GM10248 (cell line): ENCODE results near the gene CCDC157.

Experiments used
- CTCF ChIA-PET: fragments of 300-600 bp; sonication (Branson Sonifier 250); formaldehyde crosslinking; extraction: SDS; loops from one replicate; lab custom pipeline; 2021; ENCODE audit warnings: antibody characterized with exemption; lab: Yijun Ruan, JAX
- POLR2A ChIA-PET: fragments of 350-650 bp; sonication (Branson Sonifier 250); formaldehyde crosslinking; extraction: SDS; loops from one replicate; lab custom pipeline; 2020; ENCODE audit warnings: antibody characterized with exemption; lab: Yijun Ruan, JAX
- DNase-seq: peaks from one replicate; pipeline ENCODE4 v3.0.0; 2012; ENCODE audit errors: extremely low spot score
- CTCF ChIP-seq: IDR thresholded peaks from 2 replicates; pipeline ENCODE4 v1.5.1; 2012; ENCODE audit warnings: mild to moderate bottlenecking, low read depth; ENCODE audit errors: extremely low read depth, missing control alignments, control extremely low read depth

CCDC157 gene

DNA sequence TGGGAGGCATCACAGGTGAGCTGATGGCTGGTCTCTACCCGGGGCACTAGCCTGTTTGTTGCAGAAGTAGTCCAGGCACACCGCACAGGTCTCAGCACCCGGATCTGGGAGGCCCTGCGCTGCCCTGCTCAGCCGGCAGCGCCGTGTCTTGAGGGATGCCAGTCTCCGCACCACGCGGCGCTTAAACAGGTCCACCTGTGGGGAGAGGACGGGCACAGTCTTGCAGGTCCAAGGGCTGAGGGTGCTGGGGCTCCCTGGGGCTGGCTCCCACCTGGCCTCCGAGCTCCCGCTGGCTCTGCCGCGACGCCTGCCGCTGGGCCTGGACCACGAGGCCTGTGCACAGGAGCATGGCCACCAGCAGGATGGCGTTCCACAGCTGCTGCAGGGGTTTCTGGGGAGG, 23.2 kb downstream of the CCDC157 start:
- ChIA-PET POLR2A (no interaction called here), CTCF (interaction anchor here (1.6 to 14.0 kb wide), 3 partner anchors 11 to 106 kb away, joined by 4 to 307 read pairs (median 5); partner anchors contain the start of gene CASTOR1)
- no peak for DNase-seq
- no peak for TF ChIP-seq CTCF

- ChIA-PET POLR2A (no interaction called here), CTCF (interaction anchor here (0.8 to 14.0 kb wide), 5 partner anchors 10 to 105 kb away, joined by 3 to 307 read pairs (median 4); partner anchors contain the start of gene CASTOR1)
- no peak for TF ChIP-seq CTCF
- DNase-seq, result no peak
These were observed 24.5 kb downstream of the CCDC157 start for GRCh38 chr22:30381264-30381663.

- POLR2A ChIA-PET, result interaction anchor here (1.2 kb wide), 1 partner anchor 31 kb away, joined by 5 read pairs; no protein-coding TSS in a partner anchor
These were observed 25.5 kb downstream of the CCDC157 start for GRCh38 chr22:30382340-30382739.

DNA sequence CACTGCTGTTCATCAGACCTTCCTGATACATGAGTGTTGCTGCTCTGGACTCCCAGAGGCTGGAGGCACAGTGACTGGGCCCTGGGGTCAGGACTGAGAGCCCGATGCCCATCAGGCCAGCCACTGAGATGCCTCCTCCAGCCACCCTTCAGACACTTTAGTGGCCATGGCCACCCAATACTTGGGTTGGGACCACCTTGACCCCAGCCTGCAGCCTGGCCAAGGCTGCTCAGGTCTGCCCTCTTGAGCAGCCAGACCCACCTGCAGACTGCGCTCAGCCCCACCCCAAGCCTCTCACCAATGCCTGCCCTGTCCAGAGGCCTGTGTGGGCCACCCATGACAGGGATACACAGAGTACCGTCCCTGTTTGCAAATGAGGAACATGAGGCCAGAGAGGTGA, 26.3 kb downstream of the CCDC157 start:
- POLR2A ChIA-PET, result interaction anchor here (1.2 kb wide), 1 partner anchor 31 kb away, joined by 5 read pairs; no protein-coding TSS in a partner anchor

More at GRCh38 chr22:30382340-30382739, 25.5 kb downstream of the CCDC157 start:
- no peak for DNase-seq
- no peak for TF ChIP-seq CTCF
- CTCF ChIA-PET, result interaction anchor here (0.8 to 14.0 kb wide), 3 partner anchors 8 to 96 kb away, joined by 3 to 307 read pairs (median 3); partner anchors contain the start of gene CASTOR1

DNA sequence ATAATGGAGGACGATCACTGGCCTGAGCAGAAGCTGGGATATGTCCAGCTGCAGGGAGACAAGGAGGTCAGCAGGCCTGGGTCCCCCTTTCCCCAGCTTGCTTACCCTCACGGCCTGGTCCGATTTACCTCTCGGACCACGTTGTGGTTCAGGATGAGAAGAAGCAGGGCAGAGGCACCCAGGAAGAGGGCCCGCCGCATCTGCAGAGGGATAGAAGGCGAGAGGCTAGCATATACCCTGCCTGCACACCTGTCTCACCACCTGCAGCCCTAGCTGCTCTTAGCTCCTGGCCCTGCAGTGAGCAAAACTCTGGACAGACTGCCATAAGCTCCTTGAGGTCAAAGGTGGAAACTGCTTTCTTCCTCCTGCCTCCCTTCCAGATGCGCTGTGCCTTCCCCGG, 29.1 kb downstream of the CCDC157 start:
- DNase-seq, result no peak
- ChIA-PET CTCF (interaction anchor here (0.8 to 14.0 kb wide), 7 partner anchors 12 to 123 kb away, joined by 3 to 307 read pairs (median 9); partner anchors contain the start of gene CASTOR1), POLR2A (no interaction called here)
- TF ChIP-seq CTCF, result no peak

More for the DNA sequence above, 26.3 kb downstream of the CCDC157 start:
- CTCF ChIA-PET, result interaction anchor here (0.8 to 14.0 kb wide), 4 partner anchors 8 to 97 kb away, joined by 3 to 307 read pairs (median 6); partner anchors contain the start of gene CASTOR1
- TF ChIP-seq CTCF, result no peak
- no peak for DNase-seq

GRCh38 chr22:30386608-30386959, 29.8 kb downstream of the CCDC157 start:
- DNase-seq, result no peak
- CTCF ChIA-PET, result interaction anchor here (0.8 to 14.0 kb wide), 14 partner anchors 8 to 123 kb away, joined by 3 to 307 read pairs (median 6); partner anchors contain the start of genes CASTOR1 and SEC14L2
- POLR2A ChIA-PET, result no interaction called here
- TF ChIP-seq CTCF, result no peak
